PC-9 (cell line): ENCODE results near the gene PRRG2.

ENCODE experiments used
- CTCF ChIP-seq: fragments of 200-600 bp; sonication (generic); conservative IDR thresholded peaks from 2 replicates; pipeline ENCODE4 v1.6.1; 2017; ENCODE audit warnings: mixed run types, antibody characterized with exemption, mild to moderate bottlenecking, moderate library complexity
- EZH2 ChIP-seq: fragments of 200-600 bp; sonication (generic); IDR thresholded peaks from 2 replicates; pipeline ENCODE4 v1.8.0; 2017; ENCODE audit warnings: antibody characterized with exemption, low read depth

- TF ChIP-seq EZH2 (no peak), CTCF (no peak)
These were observed 57.0 kb downstream of the PRRG2 start for GRCh38 chr19:49637821-49638738.
